ENCODE data around the gene PCDH9.

DNA sequence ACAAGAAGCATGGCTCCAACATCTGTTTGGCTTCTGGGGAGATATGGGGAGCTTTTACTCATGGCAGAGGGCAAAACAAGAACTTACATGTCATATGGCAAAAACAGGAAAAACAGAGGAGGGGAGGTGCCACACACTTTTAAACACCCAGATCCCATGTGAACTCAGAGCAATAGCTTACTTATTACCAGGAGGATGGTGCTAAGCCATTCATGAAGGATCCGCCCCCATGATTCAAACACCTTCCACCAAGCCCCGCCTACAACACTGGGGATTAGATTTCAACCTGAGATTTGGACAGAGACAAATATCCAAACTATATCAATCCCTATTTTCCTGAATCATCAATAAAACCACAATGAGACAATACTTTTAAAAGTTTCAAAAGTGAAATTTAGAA, 712.1 kb downstream of the PCDH9 start:
- TF ChIP-seq MXI1 (IDR thresholded peaks at IDR 0.05; ENCODE audit: low read depth, low read length) (no peak), TAF1 (IDR thresholded peaks at IDR 0.05; ENCODE audit: borderline replicate concordance, low read depth, low read length) (no peak), EP300 (IDR thresholded peaks at IDR 0.05; ENCODE audit: borderline replicate concordance in 1 of 2, low read depth in 1 of 2, low read length in 1 of 2) (no peak), ELF1 (IDR thresholded peaks at IDR 0.05) (no peak), RFX5 (IDR thresholded peaks at IDR 0.05; ENCODE audit: low read length) (no peak), GABPA (IDR thresholded peaks at IDR 0.05; ENCODE audit: low read depth) (no peak), JUND (IDR thresholded peaks at IDR 0.05) (no peak)
- TF ChIP-seq, protein P1, sequence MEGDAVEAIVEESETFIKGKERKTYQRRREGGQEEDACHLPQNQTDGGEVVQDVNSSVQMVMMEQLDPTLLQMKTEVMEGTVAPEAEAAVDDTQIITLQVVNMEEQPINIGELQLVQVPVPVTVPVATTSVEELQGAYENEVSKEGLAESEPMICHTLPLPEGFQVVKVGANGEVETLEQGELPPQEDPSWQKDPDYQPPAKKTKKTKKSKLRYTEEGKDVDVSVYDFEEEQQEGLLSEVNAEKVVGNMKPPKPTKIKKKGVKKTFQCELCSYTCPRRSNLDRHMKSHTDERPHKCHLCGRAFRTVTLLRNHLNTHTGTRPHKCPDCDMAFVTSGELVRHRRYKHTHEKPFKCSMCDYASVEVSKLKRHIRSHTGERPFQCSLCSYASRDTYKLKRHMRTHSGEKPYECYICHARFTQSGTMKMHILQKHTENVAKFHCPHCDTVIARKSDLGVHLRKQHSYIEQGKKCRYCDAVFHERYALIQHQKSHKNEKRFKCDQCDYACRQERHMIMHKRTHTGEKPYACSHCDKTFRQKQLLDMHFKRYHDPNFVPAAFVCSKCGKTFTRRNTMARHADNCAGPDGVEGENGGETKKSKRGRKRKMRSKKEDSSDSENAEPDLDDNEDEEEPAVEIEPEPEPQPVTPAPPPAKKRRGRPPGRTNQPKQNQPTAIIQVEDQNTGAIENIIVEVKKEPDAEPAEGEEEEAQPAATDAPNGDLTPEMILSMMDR (IDR thresholded peaks at IDR 0.05): no peak
- TF ChIP-seq, protein P2, sequence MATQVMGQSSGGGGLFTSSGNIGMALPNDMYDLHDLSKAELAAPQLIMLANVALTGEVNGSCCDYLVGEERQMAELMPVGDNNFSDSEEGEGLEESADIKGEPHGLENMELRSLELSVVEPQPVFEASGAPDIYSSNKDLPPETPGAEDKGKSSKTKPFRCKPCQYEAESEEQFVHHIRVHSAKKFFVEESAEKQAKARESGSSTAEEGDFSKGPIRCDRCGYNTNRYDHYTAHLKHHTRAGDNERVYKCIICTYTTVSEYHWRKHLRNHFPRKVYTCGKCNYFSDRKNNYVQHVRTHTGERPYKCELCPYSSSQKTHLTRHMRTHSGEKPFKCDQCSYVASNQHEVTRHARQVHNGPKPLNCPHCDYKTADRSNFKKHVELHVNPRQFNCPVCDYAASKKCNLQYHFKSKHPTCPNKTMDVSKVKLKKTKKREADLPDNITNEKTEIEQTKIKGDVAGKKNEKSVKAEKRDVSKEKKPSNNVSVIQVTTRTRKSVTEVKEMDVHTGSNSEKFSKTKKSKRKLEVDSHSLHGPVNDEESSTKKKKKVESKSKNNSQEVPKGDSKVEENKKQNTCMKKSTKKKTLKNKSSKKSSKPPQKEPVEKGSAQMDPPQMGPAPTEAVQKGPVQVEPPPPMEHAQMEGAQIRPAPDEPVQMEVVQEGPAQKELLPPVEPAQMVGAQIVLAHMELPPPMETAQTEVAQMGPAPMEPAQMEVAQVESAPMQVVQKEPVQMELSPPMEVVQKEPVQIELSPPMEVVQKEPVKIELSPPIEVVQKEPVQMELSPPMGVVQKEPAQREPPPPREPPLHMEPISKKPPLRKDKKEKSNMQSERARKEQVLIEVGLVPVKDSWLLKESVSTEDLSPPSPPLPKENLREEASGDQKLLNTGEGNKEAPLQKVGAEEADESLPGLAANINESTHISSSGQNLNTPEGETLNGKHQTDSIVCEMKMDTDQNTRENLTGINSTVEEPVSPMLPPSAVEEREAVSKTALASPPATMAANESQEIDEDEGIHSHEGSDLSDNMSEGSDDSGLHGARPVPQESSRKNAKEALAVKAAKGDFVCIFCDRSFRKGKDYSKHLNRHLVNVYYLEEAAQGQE (IDR thresholded peaks at IDR 0.05; ENCODE audit: low read depth, low read length): no peak
- TF ChIP-seq, protein P3, sequence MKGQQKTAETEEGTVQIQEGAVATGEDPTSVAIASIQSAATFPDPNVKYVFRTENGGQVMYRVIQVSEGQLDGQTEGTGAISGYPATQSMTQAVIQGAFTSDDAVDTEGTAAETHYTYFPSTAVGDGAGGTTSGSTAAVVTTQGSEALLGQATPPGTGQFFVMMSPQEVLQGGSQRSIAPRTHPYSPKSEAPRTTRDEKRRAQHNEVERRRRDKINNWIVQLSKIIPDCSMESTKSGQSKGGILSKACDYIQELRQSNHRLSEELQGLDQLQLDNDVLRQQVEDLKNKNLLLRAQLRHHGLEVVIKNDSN (IDR thresholded peaks at IDR 0.05; ENCODE audit: borderline replicate concordance, low read depth): no peak
- TF ChIP-seq, protein P4, sequence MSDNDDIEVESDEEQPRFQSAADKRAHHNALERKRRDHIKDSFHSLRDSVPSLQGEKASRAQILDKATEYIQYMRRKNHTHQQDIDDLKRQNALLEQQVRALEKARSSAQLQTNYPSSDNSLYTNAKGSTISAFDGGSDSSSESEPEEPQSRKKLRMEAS (IDR thresholded peaks at IDR 0.05; ENCODE audit: low read depth): no peak
- TF ChIP-seq, protein P5, sequence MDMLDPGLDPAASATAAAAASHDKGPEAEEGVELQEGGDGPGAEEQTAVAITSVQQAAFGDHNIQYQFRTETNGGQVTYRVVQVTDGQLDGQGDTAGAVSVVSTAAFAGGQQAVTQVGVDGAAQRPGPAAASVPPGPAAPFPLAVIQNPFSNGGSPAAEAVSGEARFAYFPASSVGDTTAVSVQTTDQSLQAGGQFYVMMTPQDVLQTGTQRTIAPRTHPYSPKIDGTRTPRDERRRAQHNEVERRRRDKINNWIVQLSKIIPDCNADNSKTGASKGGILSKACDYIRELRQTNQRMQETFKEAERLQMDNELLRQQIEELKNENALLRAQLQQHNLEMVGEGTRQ (IDR thresholded peaks at IDR 0.05; ENCODE audit: borderline replicate concordance, low read depth, low read length): no peak

Data from SK-N-SH (cell line).